KMS-11 (cell line): ENCODE measurements around the gene PARD3B.

ENCODE experiments used
- H2AFZ ChIP-seq: fragments of 200-600 bp; sonication (generic); 2 replicates; pipeline ENCODE4 v1.6.1; 2016; ENCODE audit warnings: antibody characterized with exemption, mixed run types, low read depth
- H3K27ac ChIP-seq: fragments of 200-600 bp; sonication (generic); 2 replicates; pipeline ENCODE4 v1.6.1; 2016; ENCODE audit warnings: mild to moderate bottlenecking, mixed run types
- H3K27me3 ChIP-seq: fragments of 200-600 bp; sonication (generic); 2 replicates; pipeline ENCODE4 v1.6.1; 2017; ENCODE audit warnings: mild to moderate bottlenecking, low read depth, mixed run types, moderate library complexity; ENCODE audit not compliant: insufficient read depth
- H3K36me3 ChIP-seq: fragments of 200-600 bp; sonication (generic); 2 replicates; pipeline ENCODE4 v1.6.1; 2017; ENCODE audit warnings: mild to moderate bottlenecking, mixed run types; ENCODE audit not compliant: insufficient read depth
- H3K4me1 ChIP-seq: fragments of 200-600 bp; sonication (generic); 2 replicates; pipeline ENCODE4 v1.6.1; 2016; ENCODE audit warnings: mild to moderate bottlenecking, low read depth, mixed run types; ENCODE audit not compliant: poor library complexity, severe bottlenecking
- H3K4me2 ChIP-seq: fragments of 200-600 bp; sonication (generic); 2 replicates; pipeline ENCODE4 v1.7.0; 2016; ENCODE audit warnings: mild to moderate bottlenecking, mixed run types
- H3K4me3 ChIP-seq: fragments of 200-600 bp; sonication (generic); IDR thresholded peaks from 2 replicates; pipeline ENCODE4 v1.6.1; 2017; ENCODE audit warnings: low read depth, low read length, mixed read lengths; ENCODE audit not compliant: insufficient read depth
- H3K79me2 ChIP-seq: fragments of 200-600 bp; sonication (generic); 2 replicates; pipeline ENCODE4 v1.6.1; 2016; ENCODE audit warnings: low read depth, mixed run types; ENCODE audit not compliant: insufficient read depth
- H3K9ac ChIP-seq: fragments of 200-600 bp; sonication (generic); 2 replicates; pipeline ENCODE4 v1.6.1; 2016; ENCODE audit warnings: mild to moderate bottlenecking, mixed run types
- H4K20me1 ChIP-seq: fragments of 200-600 bp; sonication (generic); 2 replicates; pipeline ENCODE4 v1.6.1; 2016; ENCODE audit warnings: mild to moderate bottlenecking, mixed run types; ENCODE audit not compliant: insufficient read depth
- CTCF ChIP-seq: fragments of 200-600 bp; sonication (generic); conservative IDR thresholded peaks from 2 replicates; pipeline ENCODE4 v1.6.1; 2017; ENCODE audit warnings: low read depth, mild to moderate bottlenecking, antibody characterized with exemption, low read length, moderate library complexity, mixed read lengths

The PARD3B gene

DNA sequence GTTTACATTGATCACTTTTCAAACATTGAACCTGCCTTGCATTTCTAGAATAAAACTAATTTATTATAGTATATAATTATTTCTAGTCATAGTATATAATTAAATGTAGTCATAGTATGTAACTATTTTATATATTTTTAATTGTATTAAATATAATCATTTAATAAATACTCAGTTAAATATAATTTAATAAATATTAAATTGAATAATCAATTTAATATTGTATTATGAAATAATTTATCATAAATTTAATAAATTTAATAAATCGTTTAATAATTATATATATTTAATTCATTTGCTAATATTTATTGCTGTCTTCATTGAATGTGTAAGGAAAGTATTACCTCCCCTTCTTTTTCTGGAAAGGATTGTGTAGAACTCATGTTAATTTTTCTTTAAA lies 911.4 kb downstream of the PARD3B start:
- Histone ChIP-seq H3K4me1 (peaks cover 3% of the 10 kb centered on the region), H3K36me3 (no peaks in the 10 kb centered on the region), H3K9ac (no peak overlapping the region), H3K4me2 (no peak overlapping the region), H3K4me3 (no peak overlapping the region), H2AFZ (no peak overlapping the region), H3K79me2 (no peaks in the 10 kb centered on the region), H3K27me3 (no peaks in the 10 kb centered on the region), H3K27ac (no peak overlapping the region), H4K20me1 (no peaks in the 10 kb centered on the region)
- no peak for TF ChIP-seq CTCF

GRCh38 chr2:205460217-205460616 lies 914.9 kb downstream of the PARD3B start:
- H3K36me3 ChIP-seq = no peaks in the 10 kb centered on the region
- TF ChIP-seq CTCF = no peak

DNA sequence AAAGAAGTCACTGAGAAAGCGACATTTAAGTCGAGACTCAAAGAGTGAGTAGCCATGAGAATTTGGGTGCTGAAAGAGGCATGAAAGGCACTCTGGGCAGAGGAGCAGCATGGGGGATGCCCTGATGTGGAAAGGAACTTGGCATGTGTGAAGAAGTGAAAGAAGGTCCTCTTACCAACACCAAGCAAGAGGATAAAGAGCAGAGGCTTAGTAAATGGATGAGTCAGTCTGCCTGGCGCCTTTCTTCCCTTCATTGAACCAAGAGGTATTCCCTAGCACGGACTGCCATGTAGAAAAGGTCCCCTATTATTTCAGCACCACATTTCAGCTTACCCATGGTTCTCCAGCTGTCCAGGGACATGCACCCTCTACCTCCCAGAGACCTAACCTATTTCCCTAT lies 915.9 kb downstream of the PARD3B start:
- Histone ChIP-seq H3K9ac (no peak overlapping the region), H3K36me3 (no peaks in the 10 kb centered on the region), H3K27ac (no peak overlapping the region), H4K20me1 (no peaks in the 10 kb centered on the region), H3K27me3 (no peaks in the 10 kb centered on the region), H2AFZ (no peak overlapping the region), H3K4me1 (peaks cover 9% of the 10 kb centered on the region), H3K4me2 (no peak overlapping the region), H3K79me2 (no peaks in the 10 kb centered on the region), H3K4me3 (no peak overlapping the region)
- TF ChIP-seq CTCF = no peak

More at GRCh38 chr2:205460217-205460616, 914.9 kb downstream of the PARD3B start:
- no peaks in the 10 kb centered on the region for H3K79me2 ChIP-seq
- no peak overlapping the region for H3K9ac ChIP-seq
- no peak overlapping the region for H3K4me2 ChIP-seq
- H3K4me3 ChIP-seq = no peak overlapping the region
- peaks cover 9% of the 10 kb centered on the region for H3K4me1 ChIP-seq
- no peak overlapping the region for H3K27ac ChIP-seq
- H2AFZ ChIP-seq = no peak overlapping the region
- H3K27me3 ChIP-seq = no peaks in the 10 kb centered on the region
- H4K20me1 ChIP-seq = no peaks in the 10 kb centered on the region

DNA sequence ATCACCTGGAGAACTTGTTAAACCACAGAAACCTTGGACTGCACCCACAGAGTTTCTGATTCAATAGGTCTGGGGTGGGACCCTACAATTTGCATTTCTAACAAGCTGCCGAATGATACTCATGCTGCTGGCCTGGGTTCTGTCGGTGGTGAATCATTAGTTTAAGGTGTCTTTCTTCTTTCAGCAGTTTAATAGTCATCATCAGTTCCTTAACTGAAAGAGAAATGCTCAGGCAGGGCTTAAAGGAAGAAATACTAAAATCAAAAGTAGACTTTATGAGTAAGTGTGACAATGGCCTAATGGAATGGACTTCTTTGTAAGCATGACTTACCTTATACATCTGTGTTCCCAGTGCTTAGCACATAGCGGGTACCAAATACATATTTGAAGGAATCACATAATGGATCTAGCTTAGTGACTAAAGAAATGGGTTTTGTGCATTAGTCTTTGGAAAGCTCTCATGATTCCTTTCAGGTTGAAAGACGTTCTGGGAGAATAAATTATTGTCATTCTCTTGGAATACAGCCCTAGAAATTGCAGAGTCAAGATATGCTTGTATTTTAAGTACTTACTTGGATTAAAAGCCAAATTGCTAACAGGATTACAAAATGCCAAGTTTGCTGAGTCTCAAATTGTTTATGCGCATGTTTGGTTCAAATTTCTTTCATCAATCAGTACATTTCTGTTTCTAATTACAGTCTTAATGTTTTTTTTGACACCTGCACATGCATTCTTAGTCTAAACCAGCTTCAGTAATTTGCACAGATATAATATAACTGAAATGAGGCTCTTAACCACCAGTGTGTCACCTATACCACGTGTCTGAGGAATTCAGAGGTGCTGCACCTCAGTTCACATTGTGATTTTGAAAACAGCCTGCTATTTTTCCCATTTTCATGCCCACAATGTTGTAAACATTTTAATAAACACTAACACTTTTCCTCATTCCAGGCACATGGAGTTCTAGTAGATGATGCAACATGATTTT lies 916.7 kb downstream of the PARD3B start:
- Histone ChIP-seq H4K20me1 (no peaks in the 10 kb centered on the region), H3K4me2 (no peak overlapping the region), H3K4me3 (no peak overlapping the region), H3K36me3 (no peaks in the 10 kb centered on the region), H3K27me3 (no peaks in the 10 kb centered on the region), H3K4me1 (peaks cover 9% of the 10 kb centered on the region), H3K79me2 (no peaks in the 10 kb centered on the region), H3K9ac (no peak overlapping the region), H3K27ac (no peak overlapping the region), H2AFZ (no peak overlapping the region)
- TF ChIP-seq CTCF = no peak
